Thyroid gland (tissue), 4 donors: ENCODE results near the gene ACTN3.

Experiments used
- POLR2A ChIP-seq, 2 donors: fragments of 450-650 bp; IDR thresholded peaks; one replicate each; pipeline ENCODE4 v1.6.1; 2017; ENCODE audit warnings: antibody characterized with exemption in 2 of 2, mild to moderate bottlenecking in 2 of 2, moderate library complexity in 1 of 2
- TF ChIP-seq, protein P1 (sequence below), 6 experiments: fragments of 200-600 bp in 3 of 6; fragments of 450-650 bp in 3 of 6; sonication (generic) in 3 of 6; IDR thresholded peaks; one replicate each; pipeline ENCODE4 v1.5.1; 2016 to 2019; ENCODE audit warnings: antibody characterized with exemption in 6 of 6, mild to moderate bottlenecking in 2 of 6, inconsistent platforms in 1 of 6, moderate library complexity in 1 of 6

GRCh38 chr11:66539870-66540213, 6.9 kb upstream of the ACTN3 start:
- TF ChIP-seq, protein P1, sequence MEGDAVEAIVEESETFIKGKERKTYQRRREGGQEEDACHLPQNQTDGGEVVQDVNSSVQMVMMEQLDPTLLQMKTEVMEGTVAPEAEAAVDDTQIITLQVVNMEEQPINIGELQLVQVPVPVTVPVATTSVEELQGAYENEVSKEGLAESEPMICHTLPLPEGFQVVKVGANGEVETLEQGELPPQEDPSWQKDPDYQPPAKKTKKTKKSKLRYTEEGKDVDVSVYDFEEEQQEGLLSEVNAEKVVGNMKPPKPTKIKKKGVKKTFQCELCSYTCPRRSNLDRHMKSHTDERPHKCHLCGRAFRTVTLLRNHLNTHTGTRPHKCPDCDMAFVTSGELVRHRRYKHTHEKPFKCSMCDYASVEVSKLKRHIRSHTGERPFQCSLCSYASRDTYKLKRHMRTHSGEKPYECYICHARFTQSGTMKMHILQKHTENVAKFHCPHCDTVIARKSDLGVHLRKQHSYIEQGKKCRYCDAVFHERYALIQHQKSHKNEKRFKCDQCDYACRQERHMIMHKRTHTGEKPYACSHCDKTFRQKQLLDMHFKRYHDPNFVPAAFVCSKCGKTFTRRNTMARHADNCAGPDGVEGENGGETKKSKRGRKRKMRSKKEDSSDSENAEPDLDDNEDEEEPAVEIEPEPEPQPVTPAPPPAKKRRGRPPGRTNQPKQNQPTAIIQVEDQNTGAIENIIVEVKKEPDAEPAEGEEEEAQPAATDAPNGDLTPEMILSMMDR (IDR thresholded peaks at IDR 0.05), result no peak
- no peak for TF ChIP-seq POLR2A (IDR thresholded peaks at IDR 0.05)
